ENCODE measurements around the gene PEX26.

The PEX26 gene

DNA sequence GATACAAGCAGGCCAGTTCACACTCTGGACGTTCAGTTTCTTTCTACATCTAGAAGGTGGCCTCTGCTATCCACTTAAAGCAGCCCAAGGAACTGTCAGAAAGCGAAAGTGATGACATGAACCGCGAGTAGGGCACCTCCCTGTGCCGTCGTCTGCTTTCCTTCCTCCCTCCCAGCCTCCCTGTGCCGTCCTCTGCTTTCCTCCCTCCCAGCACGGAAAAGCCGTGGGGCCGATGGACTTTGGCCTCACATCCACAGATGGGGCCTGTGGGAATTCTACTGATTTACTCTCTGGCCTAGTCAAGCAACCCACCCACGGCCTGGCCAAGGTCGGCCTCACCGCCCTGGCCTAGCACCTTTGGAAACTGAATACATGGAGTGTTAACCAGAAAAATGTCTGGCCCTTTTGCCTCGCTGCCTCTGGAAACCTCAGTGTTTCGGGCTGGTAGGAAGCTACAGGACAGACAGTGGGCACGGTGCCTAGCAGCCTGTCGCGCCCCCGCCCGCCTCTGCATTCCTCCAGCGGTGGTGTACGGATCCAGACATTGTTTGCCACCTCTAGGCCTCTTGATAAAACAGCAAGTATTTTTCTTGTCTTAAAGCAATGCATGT is 14.2 kb downstream of the PEX26 start:
- no peaks in the 10 kb centered on the region for H4K20me1 ChIP-seq (ENCODE audit: insufficient read depth, low read length, poor library complexity, severe bottlenecking)
- H3K9me2 ChIP-seq (replicated peaks; ENCODE audit: low read depth, low read length) = no peaks in the 10 kb centered on the region
- no peaks in the 10 kb centered on the region for H3K4me1 ChIP-seq (ENCODE audit: insufficient read depth, low read length, poor library complexity, severe bottlenecking)
- no peak overlapping the region for H2AFZ ChIP-seq (ENCODE audit: low read length)
- H3K79me2 ChIP-seq (ENCODE audit: insufficient read depth, low read length) = no peaks in the 10 kb centered on the region
- no peaks in the 10 kb centered on the region for H3K27me3 ChIP-seq (ENCODE audit: insufficient read depth, low read length, poor library complexity, severe bottlenecking)
- H3K4me3 ChIP-seq (ENCODE audit: low read length, poor library complexity, severe bottlenecking) = no peak overlapping the region
- H3K9ac ChIP-seq (ENCODE audit: low read depth, low read length, poor library complexity, severe bottlenecking) = no peak overlapping the region
- H3K4me2 ChIP-seq (ENCODE audit: low read depth, low read length, poor library complexity, severe bottlenecking) = no peak overlapping the region
- H3F3A ChIP-seq (ENCODE audit: low read depth) = no peaks in the 10 kb centered on the region
- TF ChIP-seq EZH2phosphoT487 (IDR thresholded peaks at IDR 0.05; ENCODE audit: borderline replicate concordance) = no peak
- TF ChIP-seq, protein P1, sequence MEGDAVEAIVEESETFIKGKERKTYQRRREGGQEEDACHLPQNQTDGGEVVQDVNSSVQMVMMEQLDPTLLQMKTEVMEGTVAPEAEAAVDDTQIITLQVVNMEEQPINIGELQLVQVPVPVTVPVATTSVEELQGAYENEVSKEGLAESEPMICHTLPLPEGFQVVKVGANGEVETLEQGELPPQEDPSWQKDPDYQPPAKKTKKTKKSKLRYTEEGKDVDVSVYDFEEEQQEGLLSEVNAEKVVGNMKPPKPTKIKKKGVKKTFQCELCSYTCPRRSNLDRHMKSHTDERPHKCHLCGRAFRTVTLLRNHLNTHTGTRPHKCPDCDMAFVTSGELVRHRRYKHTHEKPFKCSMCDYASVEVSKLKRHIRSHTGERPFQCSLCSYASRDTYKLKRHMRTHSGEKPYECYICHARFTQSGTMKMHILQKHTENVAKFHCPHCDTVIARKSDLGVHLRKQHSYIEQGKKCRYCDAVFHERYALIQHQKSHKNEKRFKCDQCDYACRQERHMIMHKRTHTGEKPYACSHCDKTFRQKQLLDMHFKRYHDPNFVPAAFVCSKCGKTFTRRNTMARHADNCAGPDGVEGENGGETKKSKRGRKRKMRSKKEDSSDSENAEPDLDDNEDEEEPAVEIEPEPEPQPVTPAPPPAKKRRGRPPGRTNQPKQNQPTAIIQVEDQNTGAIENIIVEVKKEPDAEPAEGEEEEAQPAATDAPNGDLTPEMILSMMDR (conservative IDR thresholded peaks at IDR 0.05; ENCODE audit: low read length) = no peak
- H3K36me3 ChIP-seq (ENCODE audit: insufficient read depth, low read length) = peaks cover 47% of the 10 kb centered on the region; the same call in 1 of the 2 replicates
- no peaks in the 10 kb centered on the region for H3K9me3 ChIP-seq (ENCODE audit: insufficient read depth, low read depth, low read length)

DNA sequence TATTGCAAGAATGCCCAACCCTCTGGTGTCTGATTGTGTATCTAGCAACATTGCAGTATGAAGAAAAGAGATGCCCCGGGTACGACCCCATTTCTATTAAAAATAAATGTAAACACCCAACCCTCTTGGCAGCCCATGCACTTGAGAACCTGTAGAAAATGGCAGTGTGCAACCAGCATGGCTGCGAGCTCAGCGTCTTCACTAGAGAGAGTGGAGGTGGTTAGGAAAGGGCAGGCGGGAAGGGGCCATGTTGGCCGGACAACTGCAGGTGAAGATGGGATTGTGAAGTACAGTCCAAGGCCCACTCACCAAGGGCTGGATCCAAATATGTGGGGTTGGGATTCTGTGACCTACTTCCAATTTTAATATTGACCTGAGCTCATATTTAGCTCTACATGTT is 15.9 kb downstream of the PEX26 start:
- Histone ChIP-seq H3K9ac (ENCODE audit: low read depth, low read length, poor library complexity, severe bottlenecking) (no peak overlapping the region), H4K20me1 (ENCODE audit: insufficient read depth, low read length, poor library complexity, severe bottlenecking) (no peaks in the 10 kb centered on the region), H3K4me3 (ENCODE audit: low read length, poor library complexity, severe bottlenecking) (no peak overlapping the region), H3K79me2 (ENCODE audit: insufficient read depth, low read length) (no peaks in the 10 kb centered on the region), H3K36me3 (ENCODE audit: insufficient read depth, low read length) (peaks cover 31% of the 10 kb centered on the region; the same call in 1 of the 2 replicates), H3K27me3 (ENCODE audit: insufficient read depth, low read length, poor library complexity, severe bottlenecking) (no peaks in the 10 kb centered on the region), H3K4me2 (ENCODE audit: low read depth, low read length, poor library complexity, severe bottlenecking) (no peak overlapping the region), H3K4me1 (ENCODE audit: insufficient read depth, low read length, poor library complexity, severe bottlenecking) (no peaks in the 10 kb centered on the region), H2AFZ (ENCODE audit: low read length) (no peak overlapping the region), H3K9me3 (ENCODE audit: insufficient read depth, low read depth, low read length) (no peaks in the 10 kb centered on the region), H3K9me2 (replicated peaks; ENCODE audit: low read depth, low read length) (no peaks in the 10 kb centered on the region), H3F3A (ENCODE audit: low read depth) (no peaks in the 10 kb centered on the region)
- no peak for TF ChIP-seq EZH2phosphoT487 (IDR thresholded peaks at IDR 0.05; ENCODE audit: borderline replicate concordance)
- TF ChIP-seq, protein P1 (conservative IDR thresholded peaks at IDR 0.05; ENCODE audit: low read length) = no peak

DNA sequence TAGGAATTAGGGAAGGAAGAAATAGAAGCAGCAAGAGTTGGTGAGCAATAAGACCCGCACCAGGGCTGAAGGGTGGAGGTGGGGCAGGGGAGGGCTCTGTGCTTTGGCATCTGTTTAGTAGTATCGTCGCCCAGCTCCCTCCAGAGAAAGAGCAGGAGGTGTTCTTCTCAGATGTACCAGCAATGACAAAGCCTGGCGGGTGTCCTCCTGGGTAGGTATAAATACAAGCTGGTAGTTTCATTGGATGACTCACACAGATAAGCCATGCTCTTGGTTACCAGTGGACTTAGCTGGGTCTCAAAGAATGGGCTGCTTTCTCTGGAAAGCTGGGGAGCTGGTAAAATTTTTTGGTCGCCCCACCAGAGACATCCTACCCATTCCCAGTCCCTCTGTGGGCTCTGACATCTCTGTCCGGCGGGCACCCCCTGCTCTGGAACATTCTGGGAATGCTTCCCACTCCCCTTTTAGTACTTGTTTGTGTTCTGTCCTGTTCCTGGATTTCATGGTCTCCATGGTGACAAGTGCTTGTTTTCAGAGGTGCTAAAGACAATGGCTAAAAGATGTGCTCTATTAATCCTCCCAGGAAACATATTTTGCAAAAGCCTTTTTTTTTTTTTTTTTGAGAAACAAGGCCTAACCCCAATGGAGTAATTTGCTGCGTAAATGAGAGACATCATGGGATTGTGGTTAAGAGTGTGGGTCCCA is 17.5 kb downstream of the PEX26 start:
- peaks cover 16% of the 10 kb centered on the region; the same call in 1 of the 2 replicates for H3K36me3 ChIP-seq (ENCODE audit: insufficient read depth, low read length)
- no peaks in the 10 kb centered on the region for H3K79me2 ChIP-seq (ENCODE audit: insufficient read depth, low read length)
- no peaks in the 10 kb centered on the region for H3K9me2 ChIP-seq (replicated peaks; ENCODE audit: low read depth, low read length)
- no peaks in the 10 kb centered on the region for H4K20me1 ChIP-seq (ENCODE audit: insufficient read depth, low read length, poor library complexity, severe bottlenecking)
- H3K9ac ChIP-seq (ENCODE audit: low read depth, low read length, poor library complexity, severe bottlenecking) = no peak overlapping the region
- H3K4me2 ChIP-seq (ENCODE audit: low read depth, low read length, poor library complexity, severe bottlenecking) = no peak overlapping the region
- H3F3A ChIP-seq (ENCODE audit: low read depth) = no peaks in the 10 kb centered on the region
- TF ChIP-seq, protein P1 (conservative IDR thresholded peaks at IDR 0.05; ENCODE audit: low read length) = no peak
- no peak for TF ChIP-seq EZH2phosphoT487 (IDR thresholded peaks at IDR 0.05; ENCODE audit: borderline replicate concordance)
- H3K27me3 ChIP-seq (ENCODE audit: insufficient read depth, low read length, poor library complexity, severe bottlenecking) = no peaks in the 10 kb centered on the region
- no peaks in the 10 kb centered on the region for H3K4me1 ChIP-seq (ENCODE audit: insufficient read depth, low read length, poor library complexity, severe bottlenecking)
- H3K9me3 ChIP-seq (ENCODE audit: insufficient read depth, low read depth, low read length) = no peaks in the 10 kb centered on the region
- H3K4me3 ChIP-seq (ENCODE audit: low read length, poor library complexity, severe bottlenecking) = no peak overlapping the region
- H2AFZ ChIP-seq (ENCODE audit: low read length) = no peak overlapping the region
